Liver (tissue), 9 donors: ENCODE results near the gene CHMP5. TPM values are rescaled to one million over a fixed set of nuclear protein-coding genes. Genes with fewer than 3 reads are reported as not detected.

Source experiments
- DNase-seq: peaks from one replicate; pipeline ENCODE4 v3.0.0-alpha.2; 2017; ENCODE audit warnings: low spot score
- H3K27ac ChIP-seq, 2 donors: one replicate each; pipeline ENCODE4 v1.7.0; 2013; ENCODE audit warnings: inconsistent platforms in 2 of 2, low read length in 2 of 2, control low read depth in 1 of 2, low read depth in 1 of 2, mild to moderate bottlenecking in 1 of 2
- H3K27me3 ChIP-seq, 4 donors: one replicate each; pipeline versions ENCODE4 v1.6.1 to v1.7.0; 2013; ENCODE audit warnings: low read length in 3 of 4, inconsistent platforms in 1 of 4, mild to moderate bottlenecking in 1 of 4, moderate library complexity in 1 of 4; ENCODE audit not compliant: control insufficient read depth in 4 of 4, insufficient read depth in 4 of 4
- H3K36me3 ChIP-seq, 4 donors: one replicate each; pipeline versions ENCODE4 v1.6.1 to v1.7.0; 2013; ENCODE audit warnings: low read length in 3 of 4, mild to moderate bottlenecking in 3 of 4, low read depth in 1 of 4, moderate library complexity in 1 of 4; ENCODE audit not compliant: control insufficient read depth in 4 of 4, insufficient read depth in 3 of 4
- H3K4me1 ChIP-seq, 4 donors: one replicate each; pipeline versions ENCODE4 v1.6.1 to v1.7.0; 2013; ENCODE audit warnings: low read length in 3 of 4, mild to moderate bottlenecking in 3 of 4, moderate library complexity in 1 of 4; ENCODE audit not compliant: control insufficient read depth in 4 of 4, insufficient read depth in 4 of 4
- H3K4me3 ChIP-seq, 3 donors: one replicate each; pipeline versions ENCODE4 v1.6.1 to v1.7.0; 2013; ENCODE audit warnings: low read length in 3 of 3, control low read depth in 1 of 3, low read depth in 1 of 3, mild to moderate bottlenecking in 1 of 3
- H3K9ac ChIP-seq, 2 donors: one replicate each; pipeline ENCODE4 v1.7.0; 2013; ENCODE audit warnings: low read length in 2 of 2, mild to moderate bottlenecking in 2 of 2, moderate library complexity in 2 of 2, control low read depth in 1 of 2, low read depth in 1 of 2
- H3K9me3 ChIP-seq, 4 donors: one replicate each; pipeline versions ENCODE4 v1.6.1 to v1.7.0; 2013; ENCODE audit warnings: low read length in 3 of 4; ENCODE audit not compliant: control insufficient read depth in 4 of 4
- CTCF ChIP-seq: fragments of 150-350 bp; IDR thresholded peaks from 2 replicates; pipeline ENCODE4 v1.5.1; 2017; ENCODE audit warnings: improper control_type of control experiment, low read depth, low read length; ENCODE audit not compliant: missing input control
- EGR1 ChIP-seq, 2 donors: IDR thresholded peaks; 2 replicates each; pipeline ENCODE4 v1.6.1; 2016 to 2018; ENCODE audit warnings: antibody characterized with exemption in 2 of 2, low read depth in 2 of 2
- FOXA1 ChIP-seq: IDR thresholded peaks from 2 replicates; pipeline ENCODE4 v1.6.1; 2016; ENCODE audit warnings: antibody characterized with exemption
- FOXA2 ChIP-seq: IDR thresholded peaks from 2 replicates; pipeline ENCODE4 v1.6.1; 2016; ENCODE audit warnings: antibody characterized with exemption
- GABPA ChIP-seq, 2 donors: IDR thresholded peaks in 1 of 2; conservative IDR thresholded peaks in 1 of 2; 2 replicates each; pipeline ENCODE4 v1.6.1; 2016; ENCODE audit warnings: antibody characterized with exemption in 2 of 2, mild to moderate bottlenecking in 1 of 2, moderate library complexity in 1 of 2
- HNF4A ChIP-seq, 2 donors: conservative IDR thresholded peaks; 2 replicates each; pipeline ENCODE4 v1.6.1; 2016; ENCODE audit warnings: antibody characterized with exemption in 2 of 2, mild to moderate bottlenecking in 2 of 2
- HNF4G ChIP-seq: IDR thresholded peaks from 2 replicates; pipeline ENCODE4 v1.6.1; 2016; ENCODE audit warnings: antibody characterized with exemption
- JUND ChIP-seq, 2 donors: IDR thresholded peaks; 2 replicates each; pipeline ENCODE4 v1.6.1; 2016; ENCODE audit warnings: antibody characterized with exemption in 2 of 2
- NR2F2 ChIP-seq: IDR thresholded peaks from 2 replicates; pipeline ENCODE4 v1.6.1; 2016; ENCODE audit warnings: antibody characterized with exemption
- RAD21 ChIP-seq, 2 donors: IDR thresholded peaks; 2 replicates each; pipeline ENCODE4 v1.6.1; 2016; ENCODE audit warnings: antibody characterized with exemption in 2 of 2, mild to moderate bottlenecking in 2 of 2
- REST ChIP-seq: IDR thresholded peaks from 2 replicates; pipeline ENCODE4 v1.6.1; 2016; ENCODE audit warnings: antibody characterized with exemption, mild to moderate bottlenecking
- RXRA ChIP-seq, 2 donors: IDR thresholded peaks; 2 replicates each; pipeline ENCODE4 v1.6.1; 2017 to 2018; ENCODE audit warnings: antibody characterized with exemption in 2 of 2, mild to moderate bottlenecking in 1 of 2
- SP1 ChIP-seq: IDR thresholded peaks from 2 replicates; pipeline ENCODE4 v1.6.1; 2018; ENCODE audit warnings: antibody characterized with exemption, mild to moderate bottlenecking
- TAF1 ChIP-seq: conservative IDR thresholded peaks from 2 replicates; pipeline ENCODE4 v1.6.1; 2016; ENCODE audit warnings: antibody characterized with exemption, mild to moderate bottlenecking
- YY1 ChIP-seq: IDR thresholded peaks from 2 replicates; pipeline ENCODE4 v1.6.1; 2016; ENCODE audit warnings: antibody characterized with exemption, mild to moderate bottlenecking
- ZBTB33 ChIP-seq: IDR thresholded peaks from 2 replicates; pipeline ENCODE4 v1.6.1; 2016; ENCODE audit warnings: antibody characterized with exemption
- WGBS: extraction: QIAGEN DNeasy Blood & Tissue Kit; methylation state at CpG from one replicate; pipeline ENCODE4 v1.1.7; 2013; 5-methylcytosine and 5-hydroxymethylcytosine counted together
- polyA plus RNA-seq, 2 donors: library from polyadenylated mRNA; stranded (reverse) in 1 of 2; unstranded in 1 of 2; fragments of 200-250 nt in 1 of 2; fragments of >200 nt in 1 of 2; fragmentation: Nextera tagmentation in 1 of 2; extraction: Ambion mirVana in 1 of 2; gene quantifications; one replicate each; pipeline versions ENCODE4 v1.2.1 to v1.2.3, GENCODE V29; 2013 to 2015
- total RNA-seq, 2 donors: library from RNA; depleted of rRNA; stranded (reverse); fragments of >200 nt; gene quantifications; one replicate each; pipeline ENCODE4 v1.2.3, GENCODE V29; 2014
- TF ChIP-seq, protein P1 (sequence below): IDR thresholded peaks from 2 replicates; pipeline ENCODE4 v1.6.1; 2016; ENCODE audit warnings: antibody characterized with exemption
- TF ChIP-seq, protein P2 (sequence below): IDR thresholded peaks from 2 replicates; pipeline ENCODE4 v1.6.1; 2016; ENCODE audit warnings: antibody characterized with exemption
- donor health status: healthy.
- donor health status: healthy.
- donor health status: healthy.
- donor health status: healthy.
- donor health status: healthy.

The CHMP5 gene
- total RNA-seq (10 to 100 TPM; 23.2 to 26.5 TPM), polyA plus RNA-seq (10 to 100 TPM; 29.0 to 34.8 TPM)

DNA sequence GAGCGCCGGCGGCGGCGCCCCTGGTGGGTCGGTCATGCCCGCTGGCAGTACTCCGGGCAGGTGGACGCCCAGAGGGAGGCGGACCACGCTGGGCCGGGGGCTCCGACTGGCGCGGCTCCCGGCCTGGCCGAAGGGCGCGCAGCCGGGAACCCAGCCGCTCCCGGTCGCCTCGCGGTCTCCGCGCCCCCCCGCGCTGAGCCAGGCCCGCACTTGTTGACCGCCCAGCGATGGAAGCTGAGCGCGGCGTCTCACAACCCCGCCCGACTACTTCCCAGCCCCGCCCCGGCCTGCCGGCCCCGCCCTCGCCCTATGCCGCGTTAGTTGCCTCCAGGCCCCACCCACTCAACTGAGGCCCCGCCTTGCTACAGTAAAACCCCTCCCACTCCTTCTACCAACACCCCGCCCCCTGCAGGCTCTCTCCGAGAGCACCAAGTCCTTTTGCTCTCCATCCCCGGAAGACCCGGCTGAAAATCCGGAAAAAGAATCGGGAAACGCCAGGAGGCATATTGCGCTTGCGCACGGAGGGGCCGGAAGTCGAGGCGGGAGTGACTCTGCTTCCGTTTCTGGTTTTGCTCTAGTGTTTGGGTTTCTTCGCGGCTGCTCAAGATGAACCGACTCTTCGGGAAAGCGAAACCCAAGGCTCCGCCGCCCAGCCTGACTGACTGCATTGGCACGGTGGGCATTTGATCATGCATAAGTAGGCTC lies at the start of gene CHMP5, which contains the start of gene BAG1:
Gene CHMP5 (plus strand): TSS at position 577 of the 705 bp plus-strand sequence. CDS start 30 bp downstream, at position 607.
Gene BAG1 (minus strand): TSS at position 236 of the 705 bp plus-strand sequence.
- Histone ChIP-seq H3K27ac (peak within 1 kb of the TSS; percentile 86 to 89), H3K4me3 (peak within 1 kb of the TSS; percentile 83 to 98 (median 97)), H3K9me3 (no peaks in the 10 kb centered on the region), H3K36me3 (peaks cover 2 to 39% (median 35%) of the 10 kb centered on the region in 4 donors), H3K27me3 (no peaks in the 10 kb centered on the region), H3K4me1 (peaks cover 0 to 27% (median 16%) of the 10 kb centered on the region in 4 donors), H3K9ac (peak within 1 kb of the TSS; percentile 84 to 85)
- under 1% methylated on average over 67 of the region's 67 CpGs for WGBS
- TF ChIP-seq HNF4G: no peak
- TF ChIP-seq, protein P1, sequence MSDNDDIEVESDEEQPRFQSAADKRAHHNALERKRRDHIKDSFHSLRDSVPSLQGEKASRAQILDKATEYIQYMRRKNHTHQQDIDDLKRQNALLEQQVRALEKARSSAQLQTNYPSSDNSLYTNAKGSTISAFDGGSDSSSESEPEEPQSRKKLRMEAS: peak; percentile 92
- peak; percentile 80 for TF ChIP-seq REST
- TF ChIP-seq, protein P2, sequence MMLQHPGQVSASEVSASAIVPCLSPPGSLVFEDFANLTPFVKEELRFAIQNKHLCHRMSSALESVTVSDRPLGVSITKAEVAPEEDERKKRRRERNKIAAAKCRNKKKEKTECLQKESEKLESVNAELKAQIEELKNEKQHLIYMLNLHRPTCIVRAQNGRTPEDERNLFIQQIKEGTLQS: peak; percentile 32
- TF ChIP-seq TAF1: peak; percentile 58
- peak; percentile 36 to 52 for TF ChIP-seq JUND (IDR thresholded peaks at IDR 0.05)
- TF ChIP-seq FOXA2: no peak
- TF ChIP-seq CTCF: peak; percentile 41
- peak; percentile 44 to 49 for TF ChIP-seq RAD21 (IDR thresholded peaks at IDR 0.05)
- TF ChIP-seq ZBTB33: peak; percentile 77
- peak; percentile 45 for TF ChIP-seq NR2F2
- TF ChIP-seq HNF4A (conservative IDR thresholded peaks at IDR 0.05): peak; percentile 49 to 63
- TF ChIP-seq YY1: peak; percentile 77
- peak; percentile 61 to 72 for TF ChIP-seq RXRA (IDR thresholded peaks at IDR 0.05)
- peak; percentile 67 for TF ChIP-seq FOXA1
- TF ChIP-seq EGR1 (IDR thresholded peaks at IDR 0.05; ENCODE audit: low read depth in 2 of 2): peak; percentile 81 to 86
- peak; percentile 95 to 98 for TF ChIP-seq GABPA (IDR thresholded peaks at IDR 0.05 in 1 of 2, conservative IDR thresholded peaks at IDR 0.05 in 1 of 2)
- peak; percentile 92 for TF ChIP-seq SP1
- peak; percentile 100 for DNase-seq
